ENCODE measurements around the gene BNC2.

BNC2 gene

GRCh38 chr9:16500386-16500785 lies 370.1 kb downstream of the BNC2 start:
- in situ Hi-C loops (cut with MboI; ENCODE audit: low sequenced_read_pairs, unreplicated experiment) = no loop called here
- DNase-seq (ENCODE audit: low spot score) = no peak
- TF ChIP-seq CTCF (IDR thresholded peaks at IDR 0.05; ENCODE audit: borderline replicate concordance, control extremely low read depth, extremely low read depth, insufficient read depth, missing control alignments) = no peak

- TF ChIP-seq CTCF (IDR thresholded peaks at IDR 0.05; ENCODE audit: borderline replicate concordance, control extremely low read depth, extremely low read depth, insufficient read depth, missing control alignments) = no peak
- DNase-seq (ENCODE audit: low spot score) = no peak
- in situ Hi-C loops (cut with MboI; ENCODE audit: low sequenced_read_pairs, unreplicated experiment) = no loop called here
These were observed 370.6 kb downstream of the BNC2 start for GRCh38 chr9:16499892-16500291.

- in situ Hi-C loops (cut with MboI; ENCODE audit: low sequenced_read_pairs, unreplicated experiment) = no loop called here
- no peak for DNase-seq (ENCODE audit: low spot score)
- TF ChIP-seq CTCF (IDR thresholded peaks at IDR 0.05; ENCODE audit: borderline replicate concordance, control extremely low read depth, extremely low read depth, insufficient read depth, missing control alignments) = no peak
These were observed 373.6 kb downstream of the BNC2 start for GRCh38 chr9:16496908-16497307.

DNA sequence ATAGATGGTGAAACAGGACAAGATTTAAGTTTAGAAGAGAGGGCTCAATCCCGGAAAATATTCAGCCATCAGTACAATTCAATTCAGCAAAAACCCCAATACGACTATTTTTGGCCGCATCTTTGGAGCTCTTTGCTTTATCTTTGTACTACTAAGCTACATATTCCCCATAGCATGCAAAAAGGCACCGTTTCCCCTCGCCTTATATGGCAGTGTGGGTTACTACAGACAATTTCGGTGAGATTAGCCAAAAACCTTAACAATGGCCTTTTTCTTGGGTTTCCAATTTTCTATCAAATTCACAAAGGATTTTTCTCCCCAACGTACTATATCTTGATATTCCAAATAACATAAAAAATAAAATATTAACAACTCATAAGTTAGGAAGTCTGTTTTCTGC lies 382.6 kb downstream of the BNC2 start:
- TF ChIP-seq CTCF (IDR thresholded peaks at IDR 0.05; ENCODE audit: borderline replicate concordance, control extremely low read depth, extremely low read depth, insufficient read depth, missing control alignments) = no peak
- DNase-seq (ENCODE audit: low spot score) = no peak
- in situ Hi-C loops (cut with MboI; ENCODE audit: low sequenced_read_pairs, unreplicated experiment) = no loop called here

GRCh38 chr9:16485575-16486321 lies 384.7 kb downstream of the BNC2 start:
- in situ Hi-C loops (cut with MboI; ENCODE audit: low sequenced_read_pairs, unreplicated experiment) = no loop called here
- DNase-seq (ENCODE audit: low spot score) = no peak
- TF ChIP-seq CTCF (IDR thresholded peaks at IDR 0.05; ENCODE audit: borderline replicate concordance, control extremely low read depth, extremely low read depth, insufficient read depth, missing control alignments) = no peak

- no peak for TF ChIP-seq CTCF (IDR thresholded peaks at IDR 0.05; ENCODE audit: borderline replicate concordance, control extremely low read depth, extremely low read depth, insufficient read depth, missing control alignments)
- in situ Hi-C loops (cut with MboI; ENCODE audit: low sequenced_read_pairs, unreplicated experiment) = no loop called here
- DNase-seq (ENCODE audit: low spot score) = no peak
These were observed 385.3 kb downstream of the BNC2 start for GRCh38 chr9:16485160-16485559.

Measured in GM13976 (cell line).